ENCODE measurements around the gene ADGRE1. TPM values are rescaled to one million over a fixed set of nuclear protein-coding genes. Genes with fewer than 3 reads are reported as not detected.

Gene ADGRE1
- polyA plus RNA-seq, 1 donor: 1.9 TPM

DNA sequence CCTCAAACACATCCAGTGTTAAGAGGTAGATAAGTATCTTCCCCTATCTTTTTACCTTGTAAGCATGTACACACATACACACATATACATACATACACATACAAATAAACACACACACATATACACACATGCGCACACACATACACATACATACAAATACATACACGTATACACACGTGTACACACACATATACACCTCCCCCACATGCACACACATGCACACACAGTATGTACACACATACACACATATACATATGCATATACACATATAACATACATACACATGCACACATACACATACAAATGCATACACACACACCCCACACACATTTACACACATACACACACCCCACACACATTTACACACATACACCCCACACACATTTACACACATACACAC, 24.1 kb downstream of the ADGRE1 start:
- Histone ChIP-seq H3K36me3 (ENCODE audit: control insufficient read depth, insufficient read depth, low read length) (no peaks in the 10 kb centered on the region), H3K4me3 (ENCODE audit: low read length) (no peak overlapping the region), H3K4me1 (ENCODE audit: control insufficient read depth, insufficient read depth, low read length) (no peaks in the 10 kb centered on the region), H3K27me3 (ENCODE audit: control insufficient read depth, insufficient read depth, low read length) (no peaks in the 10 kb centered on the region), H3K9me3 (ENCODE audit: control insufficient read depth, low read depth, low read length) (peaks cover 4% of the 10 kb centered on the region), H3K27ac (ENCODE audit: low read length) (no peak overlapping the region)
- WGBS (ENCODE audit: insufficient coverage, low lambda C conversion rate): no CpG with 5 or more reads among the region's 3 CpGs
- DNase-seq: no peak

DNA sequence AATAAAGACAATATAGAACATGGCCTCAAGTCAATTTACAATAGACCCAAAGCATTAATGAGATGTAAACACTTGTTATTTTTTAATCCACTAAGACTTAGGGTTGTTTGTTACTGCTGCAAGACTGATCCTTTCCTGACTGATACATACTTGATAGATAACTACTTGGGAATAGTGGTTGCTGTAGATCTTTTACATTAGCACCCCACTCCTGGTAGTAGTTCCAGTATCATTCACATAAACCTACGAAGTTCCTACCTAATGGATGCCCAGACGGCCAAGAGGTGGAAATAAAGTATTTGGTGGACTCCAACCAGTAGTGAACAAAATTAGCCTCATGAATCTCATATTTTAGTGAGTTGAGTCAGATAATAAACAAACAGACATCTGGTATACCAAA, 26.9 kb downstream of the ADGRE1 start:
- no peak overlapping the region for H3K4me3 ChIP-seq (ENCODE audit: low read length)
- peaks cover 4% of the 10 kb centered on the region for H3K9me3 ChIP-seq (ENCODE audit: control insufficient read depth, low read depth, low read length)
- H3K27ac ChIP-seq (ENCODE audit: low read length): no peak overlapping the region
- no CpG with 5 or more reads among the region's 2 CpGs for WGBS (ENCODE audit: insufficient coverage, low lambda C conversion rate)
- H3K36me3 ChIP-seq (ENCODE audit: control insufficient read depth, insufficient read depth, low read length): no peaks in the 10 kb centered on the region
- H3K27me3 ChIP-seq (ENCODE audit: control insufficient read depth, insufficient read depth, low read length): no peaks in the 10 kb centered on the region
- DNase-seq: no peak
- no peaks in the 10 kb centered on the region for H3K4me1 ChIP-seq (ENCODE audit: control insufficient read depth, insufficient read depth, low read length)

DNA sequence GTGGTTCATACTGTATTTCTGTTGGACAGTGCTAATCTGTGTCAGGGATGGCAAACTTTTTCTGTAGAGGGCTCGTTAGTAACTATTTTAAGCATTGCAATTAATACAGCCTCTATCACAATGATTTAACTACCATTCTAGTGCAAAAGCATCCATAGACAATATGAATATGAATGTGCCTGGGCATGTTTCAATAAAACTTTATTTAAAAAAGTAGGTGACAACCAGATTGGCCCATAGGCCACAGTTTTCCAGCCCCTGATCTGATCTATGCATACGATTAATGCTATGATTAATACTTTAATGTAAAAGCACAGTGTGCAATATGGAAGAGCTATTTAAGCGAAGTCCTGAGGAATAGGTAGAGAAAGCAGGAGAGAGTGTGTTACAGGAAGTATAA, 29.6 kb downstream of the ADGRE1 start:
- peaks cover 1% of the 10 kb centered on the region for H3K9me3 ChIP-seq (ENCODE audit: control insufficient read depth, low read depth, low read length)
- WGBS (ENCODE audit: insufficient coverage, low lambda C conversion rate): 67% methylated on average over 2 of the region's 3 CpGs
- DNase-seq: no peak
- no peaks in the 10 kb centered on the region for H3K4me1 ChIP-seq (ENCODE audit: control insufficient read depth, insufficient read depth, low read length)
- no peaks in the 10 kb centered on the region for H3K27me3 ChIP-seq (ENCODE audit: control insufficient read depth, insufficient read depth, low read length)
- no peaks in the 10 kb centered on the region for H3K36me3 ChIP-seq (ENCODE audit: control insufficient read depth, insufficient read depth, low read length)
- H3K27ac ChIP-seq (ENCODE audit: low read length): no peak overlapping the region
- no peak overlapping the region for H3K4me3 ChIP-seq (ENCODE audit: low read length)

GRCh38 chr19:6925386-6925785, 38.0 kb downstream of the ADGRE1 start:
- DNase-seq: no peak
- no peaks in the 10 kb centered on the region for H3K36me3 ChIP-seq (ENCODE audit: control insufficient read depth, insufficient read depth, low read length)
- H3K4me3 ChIP-seq (ENCODE audit: low read length): no peak overlapping the region
- no peaks in the 10 kb centered on the region for H3K4me1 ChIP-seq (ENCODE audit: control insufficient read depth, insufficient read depth, low read length)
- H3K27me3 ChIP-seq (ENCODE audit: control insufficient read depth, insufficient read depth, low read length): no peaks in the 10 kb centered on the region
- H3K9me3 ChIP-seq (ENCODE audit: control insufficient read depth, low read depth, low read length): no peaks in the 10 kb centered on the region
- WGBS (ENCODE audit: insufficient coverage, low lambda C conversion rate): 84% methylated on average over 4 of the region's 7 CpGs
- H3K27ac ChIP-seq (ENCODE audit: low read length): no peak overlapping the region

DNA sequence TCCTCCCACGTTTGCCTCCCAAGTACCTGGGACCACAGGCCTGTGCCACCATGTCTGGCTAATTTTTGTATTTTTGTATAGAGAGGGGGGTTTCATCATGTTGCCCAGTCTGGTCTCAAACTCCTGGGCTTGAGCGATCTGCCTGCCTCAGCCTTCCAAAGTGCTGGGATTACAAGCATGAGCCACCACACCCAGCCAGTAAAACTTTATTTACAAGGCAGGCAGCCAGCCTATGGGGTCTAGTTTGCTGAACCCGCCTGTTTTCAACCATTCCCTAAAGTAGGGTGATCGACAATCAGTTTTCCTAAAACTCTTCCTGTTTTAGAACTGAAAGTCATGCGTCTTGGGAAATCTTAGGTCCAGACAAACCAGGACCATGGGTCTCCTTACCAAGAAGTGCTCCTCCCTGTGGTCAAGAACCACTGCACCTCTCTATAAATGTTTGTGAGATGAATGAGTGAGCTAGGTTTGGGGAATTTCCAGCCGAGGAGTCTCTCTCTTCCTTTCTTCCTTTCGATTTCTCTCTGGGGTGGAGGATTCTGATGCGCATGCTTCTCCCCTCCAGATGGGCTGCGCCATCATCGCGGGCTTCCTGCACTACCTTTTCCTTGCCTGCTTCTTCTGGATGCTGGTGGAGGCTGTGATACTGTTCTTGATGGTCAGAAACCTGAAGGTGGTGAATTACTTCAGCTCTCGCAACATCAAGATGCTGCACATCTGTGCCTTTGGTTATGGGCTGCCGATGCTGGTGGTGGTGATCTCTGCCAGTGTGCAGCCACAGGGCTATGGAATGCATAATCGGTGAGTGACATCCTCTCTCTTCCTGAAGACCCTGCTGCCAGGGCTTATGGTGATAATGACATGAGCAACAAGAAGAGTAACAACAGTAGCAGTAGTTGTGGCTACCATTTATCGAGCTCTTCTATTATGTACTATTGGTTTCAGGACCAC, 38.7 kb downstream of the ADGRE1 start:
- H3K9me3 ChIP-seq (ENCODE audit: control insufficient read depth, low read depth, low read length): no peaks in the 10 kb centered on the region
- H3K27ac ChIP-seq (ENCODE audit: low read length): no peak overlapping the region
- no peaks in the 10 kb centered on the region for H3K27me3 ChIP-seq (ENCODE audit: control insufficient read depth, insufficient read depth, low read length)
- H3K36me3 ChIP-seq (ENCODE audit: control insufficient read depth, insufficient read depth, low read length): no peaks in the 10 kb centered on the region
- no peak for DNase-seq
- WGBS (ENCODE audit: insufficient coverage, low lambda C conversion rate): no CpG with 5 or more reads among the region's 15 CpGs
- no peaks in the 10 kb centered on the region for H3K4me1 ChIP-seq (ENCODE audit: control insufficient read depth, insufficient read depth, low read length)
- H3K4me3 ChIP-seq (ENCODE audit: low read length): no peak overlapping the region

DNA sequence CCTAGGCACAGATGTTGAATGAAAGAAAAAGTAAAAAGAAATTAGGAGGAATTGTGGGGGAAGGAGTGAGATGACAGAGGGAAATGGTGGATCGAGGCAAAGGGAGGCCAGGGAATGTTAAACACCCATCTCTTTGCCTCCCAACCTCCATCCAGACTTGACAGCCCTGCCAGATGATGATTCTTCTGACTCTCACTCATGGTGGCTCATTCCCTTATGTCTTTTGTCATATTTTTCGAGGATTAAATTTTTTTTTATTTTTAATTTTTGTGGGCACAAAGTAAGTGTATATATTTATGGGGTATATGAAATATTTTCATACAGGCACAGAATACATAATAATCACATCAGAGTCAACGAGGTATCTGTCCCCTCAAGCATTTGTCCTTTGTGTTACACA, 42.8 kb downstream of the ADGRE1 start:
- Histone ChIP-seq H3K27ac (ENCODE audit: low read length) (no peak overlapping the region), H3K4me1 (ENCODE audit: control insufficient read depth, insufficient read depth, low read length) (no peaks in the 10 kb centered on the region), H3K27me3 (ENCODE audit: control insufficient read depth, insufficient read depth, low read length) (no peaks in the 10 kb centered on the region), H3K9me3 (ENCODE audit: control insufficient read depth, low read depth, low read length) (no peaks in the 10 kb centered on the region), H3K4me3 (ENCODE audit: low read length) (no peak overlapping the region), H3K36me3 (ENCODE audit: control insufficient read depth, insufficient read depth, low read length) (no peaks in the 10 kb centered on the region)
- no peak for DNase-seq
- 58% methylated on average over 2 of the region's 3 CpGs for WGBS (ENCODE audit: insufficient coverage, low lambda C conversion rate)

GRCh38 chr19:6935069-6935468, 47.7 kb downstream of the ADGRE1 start:
- no peaks in the 10 kb centered on the region for H3K27me3 ChIP-seq (ENCODE audit: control insufficient read depth, insufficient read depth, low read length)
- no peaks in the 10 kb centered on the region for H3K36me3 ChIP-seq (ENCODE audit: control insufficient read depth, insufficient read depth, low read length)
- no peaks in the 10 kb centered on the region for H3K9me3 ChIP-seq (ENCODE audit: control insufficient read depth, low read depth, low read length)
- no peak overlapping the region for H3K4me3 ChIP-seq (ENCODE audit: low read length)
- H3K27ac ChIP-seq (ENCODE audit: low read length): no peak overlapping the region
- DNase-seq: no peak
- no peaks in the 10 kb centered on the region for H3K4me1 ChIP-seq (ENCODE audit: control insufficient read depth, insufficient read depth, low read length)
- WGBS (ENCODE audit: insufficient coverage, low lambda C conversion rate): no CpG with 5 or more reads among the region's 3 CpGs

DNA sequence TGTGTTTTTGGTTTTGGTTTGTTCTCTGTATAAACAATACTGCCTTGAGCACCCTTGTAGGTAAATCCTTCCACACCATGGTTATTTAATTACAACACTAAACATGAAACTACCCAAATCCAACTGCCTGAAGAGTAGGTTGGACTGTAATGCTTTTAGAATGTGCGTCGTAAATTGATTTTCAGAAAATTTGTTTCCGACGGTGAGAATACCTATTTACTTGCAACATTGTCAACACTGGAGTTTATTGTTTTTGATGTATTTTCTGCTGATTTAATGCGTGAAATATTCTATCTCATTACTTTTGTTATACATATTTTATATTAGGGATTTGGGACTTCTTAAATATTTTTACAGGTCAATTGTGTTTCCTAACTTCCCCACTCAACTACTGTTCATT, 48.2 kb downstream of the ADGRE1 start:
- no peaks in the 10 kb centered on the region for H3K4me1 ChIP-seq (ENCODE audit: control insufficient read depth, insufficient read depth, low read length)
- no peaks in the 10 kb centered on the region for H3K9me3 ChIP-seq (ENCODE audit: control insufficient read depth, low read depth, low read length)
- no peaks in the 10 kb centered on the region for H3K27me3 ChIP-seq (ENCODE audit: control insufficient read depth, insufficient read depth, low read length)
- H3K4me3 ChIP-seq (ENCODE audit: low read length): no peak overlapping the region
- no peaks in the 10 kb centered on the region for H3K36me3 ChIP-seq (ENCODE audit: control insufficient read depth, insufficient read depth, low read length)
- H3K27ac ChIP-seq (ENCODE audit: low read length): no peak overlapping the region
- 80% methylated on average over 5 of the region's 5 CpGs for WGBS (ENCODE audit: insufficient coverage, low lambda C conversion rate)
- no peak for DNase-seq

DNA sequence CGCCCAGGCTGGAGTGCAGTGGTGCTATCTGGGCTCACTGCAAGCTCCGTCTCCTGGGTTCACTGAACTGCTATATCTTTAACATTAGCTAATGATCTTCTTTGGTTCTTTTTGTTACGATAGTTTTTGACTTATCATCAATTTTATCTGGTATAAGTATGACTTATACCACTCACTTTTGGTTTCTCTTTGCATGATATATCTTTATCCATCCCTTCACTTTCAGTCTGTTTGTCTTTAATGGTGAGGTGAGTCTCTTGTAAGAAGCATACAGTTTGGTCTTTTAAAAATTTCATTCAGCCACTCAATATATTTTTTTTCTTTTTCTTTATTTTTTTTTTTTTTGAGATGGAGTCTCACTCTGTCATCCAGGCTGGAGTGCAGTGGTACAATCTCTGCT, 58.4 kb downstream of the ADGRE1 start:
- Histone ChIP-seq H3K9me3 (ENCODE audit: control insufficient read depth, low read depth, low read length) (no peaks in the 10 kb centered on the region), H3K4me1 (ENCODE audit: control insufficient read depth, insufficient read depth, low read length) (no peaks in the 10 kb centered on the region), H3K4me3 (ENCODE audit: low read length) (no peak overlapping the region), H3K27ac (ENCODE audit: low read length) (no peak overlapping the region), H3K27me3 (ENCODE audit: control insufficient read depth, insufficient read depth, low read length) (no peaks in the 10 kb centered on the region), H3K36me3 (ENCODE audit: control insufficient read depth, insufficient read depth, low read length) (no peaks in the 10 kb centered on the region)
- 100% methylated on average over 1 of the region's 3 CpGs for WGBS (ENCODE audit: insufficient coverage, low lambda C conversion rate)
- DNase-seq: no peak

- Histone ChIP-seq H3K9me3 (ENCODE audit: control insufficient read depth, low read depth, low read length) (no peaks in the 10 kb centered on the region), H3K27ac (ENCODE audit: low read length) (no peak overlapping the region), H3K36me3 (ENCODE audit: control insufficient read depth, insufficient read depth, low read length) (no peaks in the 10 kb centered on the region), H3K4me1 (ENCODE audit: control insufficient read depth, insufficient read depth, low read length) (no peaks in the 10 kb centered on the region), H3K4me3 (ENCODE audit: low read length) (no peak overlapping the region), H3K27me3 (ENCODE audit: control insufficient read depth, insufficient read depth, low read length) (no peaks in the 10 kb centered on the region)
- no peak for DNase-seq
- WGBS (ENCODE audit: insufficient coverage, low lambda C conversion rate): 67% methylated on average over 1 of the region's 5 CpGs
These were observed 60.4 kb downstream of the ADGRE1 start for GRCh38 chr19:6947745-6948144.

- no peak overlapping the region for H3K27ac ChIP-seq (ENCODE audit: low read length)
- no peaks in the 10 kb centered on the region for H3K9me3 ChIP-seq (ENCODE audit: control insufficient read depth, low read depth, low read length)
- no CpG with 5 or more reads among the region's 2 CpGs for WGBS (ENCODE audit: insufficient coverage, low lambda C conversion rate)
- H3K27me3 ChIP-seq (ENCODE audit: control insufficient read depth, insufficient read depth, low read length): no peaks in the 10 kb centered on the region
- no peaks in the 10 kb centered on the region for H3K4me1 ChIP-seq (ENCODE audit: control insufficient read depth, insufficient read depth, low read length)
- no peaks in the 10 kb centered on the region for H3K36me3 ChIP-seq (ENCODE audit: control insufficient read depth, insufficient read depth, low read length)
- no peak for DNase-seq
- no peak overlapping the region for H3K4me3 ChIP-seq (ENCODE audit: low read length)
These were observed 61.5 kb downstream of the ADGRE1 start for GRCh38 chr19:6948884-6949283.
